Stimulated activated CD4-positive, alpha-beta T cell treated with anti-CD3 and anti-CD28 coated beads, Interleukin-4, amount 100 ng/mL, for 4 hours (primary cell): ENCODE data around the gene HSPB9.

Source experiments
- DNase-seq, 2 experiments: peaks; one replicate each; pipeline ENCODE4 v3.0.0-alpha.2; 2020

The HSPB9 gene

GRCh38 chr17:42101513-42102292 lies 20.9 kb upstream of the HSPB9 start:
- DNase-seq: peak; percentile 43 to 65

GRCh38 chr17:42103221-42103954 lies 19.2 kb upstream of the HSPB9 start:
- DNase-seq: no peak

GRCh38 chr17:42104264-42104663 lies 18.3 kb upstream of the HSPB9 start:
- DNase-seq: no peak

- no peak for DNase-seq
Measured at GRCh38 chr17:42106009-42106408, 16.6 kb upstream of the HSPB9 start.

GRCh38 chr17:42107124-42107523 lies 15.5 kb upstream of the HSPB9 start:
- DNase-seq: no peak

- DNase-seq: peak; percentile 85 to 89
Measured at GRCh38 chr17:42107597-42108576, 14.7 kb upstream of the HSPB9 start.

- no peak for DNase-seq
Measured at GRCh38 chr17:42109086-42109485, 13.5 kb upstream of the HSPB9 start.

GRCh38 chr17:42110301-42111264 lies 12.0 kb upstream of the HSPB9 start:
- no peak for DNase-seq

GRCh38 chr17:42111265-42111636 lies 11.4 kb upstream of the HSPB9 start:
- no peak for DNase-seq

GRCh38 chr17:42111871-42112551 lies 10.6 kb upstream of the HSPB9 start:
- peak in 1 of 2 experiments; percentile 36 for DNase-seq

GRCh38 chr17:42112552-42113176 lies 9.9 kb upstream of the HSPB9 start, which contains the start of gene DHX58:
Gene DHX58 (minus strand): TSS chr17:42112714. CDS start chr17:42111892, 822 bp downstream.
- peak; percentile 63 to 85 for DNase-seq

- DNase-seq: no peak
Measured at GRCh38 chr17:42113293-42114069, 9.1 kb upstream of the HSPB9 start.

GRCh38 chr17:42114118-42114517 lies 8.5 kb upstream of the HSPB9 start:
- no peak for DNase-seq

GRCh38 chr17:42116705-42117396 lies 5.8 kb upstream of the HSPB9 start:
- DNase-seq: peak; percentile 69 to 79

- no peak for DNase-seq
Measured at GRCh38 chr17:42117397-42118125, 5.0 kb upstream of the HSPB9 start.

GRCh38 chr17:42118126-42118510 lies 4.5 kb upstream of the HSPB9 start:
- DNase-seq: no peak

- DNase-seq: peak in 1 of 2 experiments; percentile 37
Measured at GRCh38 chr17:42118545-42118944, 4.1 kb upstream of the HSPB9 start.

- DNase-seq: no peak
Measured at GRCh38 chr17:42119301-42119700, 3.3 kb upstream of the HSPB9 start.
